ENCODE data around the gene PRDM15.

GRCh38 chr21:41876928-41877652 is 2.1 kb downstream of the PRDM15 start:
- TF ChIP-seq CTCF (IDR thresholded peaks at IDR 0.05): no peak
- TF ChIP-seq EP300 (IDR thresholded peaks at IDR 0.05; ENCODE audit: low read depth): no peak

Measured in transverse colon (tissue), 3 donors.